Keratinocyte (primary cell): ENCODE data around the gene PRG3.

ENCODE experiments used
- EZH2 ChIP-seq: IDR thresholded peaks from one replicate; pipeline ENCODE4 v1.6.1; 2012; ENCODE audit warnings: inconsistent platforms, mild to moderate bottlenecking, low read length, moderate library complexity
- TF ChIP-seq, protein P1 (sequence below), 3 experiments: IDR thresholded peaks in 1 of 3; conservative IDR thresholded peaks in 1 of 3; optimal IDR thresholded peaks in 1 of 3; 2 replicates in 2 of 3; 3 replicates in 1 of 3; pipeline versions ENCODE3 to v1.5.1; 2011; ENCODE audit warnings: low read length in 3 of 3, mild to moderate bottlenecking in 3 of 3, moderate library complexity in 2 of 3, control low read depth in 1 of 3, inconsistent platforms in 1 of 3; ENCODE audit not compliant: insufficient read depth in 2 of 3; ENCODE audit errors: extremely low read depth in 1 of 3

DNA sequence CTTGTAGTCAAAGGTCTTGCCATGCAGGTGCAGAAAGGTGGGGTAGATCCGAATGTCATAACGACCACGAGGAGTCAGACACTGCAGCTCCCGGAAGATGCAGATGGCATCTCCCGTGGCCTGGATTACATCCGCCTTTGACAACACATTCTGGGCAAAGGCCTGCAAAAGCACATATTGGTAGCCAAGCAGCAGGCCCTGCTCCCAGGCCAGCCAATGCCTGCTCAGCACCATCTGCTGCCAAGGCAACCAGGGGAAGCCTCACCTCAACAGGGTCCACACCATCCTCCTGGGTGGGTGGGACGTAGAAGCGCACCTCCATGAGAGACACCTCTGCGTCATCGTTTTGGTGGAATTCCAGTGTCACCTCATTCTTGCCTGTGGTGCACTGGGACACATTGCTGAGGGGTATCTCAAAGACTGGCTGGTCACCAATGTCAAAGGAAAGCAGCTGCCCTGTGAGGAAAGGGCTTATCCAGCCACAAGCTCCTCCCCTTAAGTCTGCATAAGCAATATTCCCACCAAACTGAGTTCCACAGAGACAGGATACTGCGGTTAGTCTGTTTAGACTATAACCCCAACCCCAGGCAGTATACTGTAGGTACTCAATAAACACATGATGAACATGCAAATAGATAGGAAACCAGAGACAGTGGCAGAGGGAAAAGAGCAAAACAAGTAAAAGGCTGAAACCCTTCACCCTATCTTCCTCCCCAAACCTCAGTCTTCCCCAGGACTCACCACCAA lies 48.1 kb downstream of the PRG3 start:
- TF ChIP-seq, protein P1, sequence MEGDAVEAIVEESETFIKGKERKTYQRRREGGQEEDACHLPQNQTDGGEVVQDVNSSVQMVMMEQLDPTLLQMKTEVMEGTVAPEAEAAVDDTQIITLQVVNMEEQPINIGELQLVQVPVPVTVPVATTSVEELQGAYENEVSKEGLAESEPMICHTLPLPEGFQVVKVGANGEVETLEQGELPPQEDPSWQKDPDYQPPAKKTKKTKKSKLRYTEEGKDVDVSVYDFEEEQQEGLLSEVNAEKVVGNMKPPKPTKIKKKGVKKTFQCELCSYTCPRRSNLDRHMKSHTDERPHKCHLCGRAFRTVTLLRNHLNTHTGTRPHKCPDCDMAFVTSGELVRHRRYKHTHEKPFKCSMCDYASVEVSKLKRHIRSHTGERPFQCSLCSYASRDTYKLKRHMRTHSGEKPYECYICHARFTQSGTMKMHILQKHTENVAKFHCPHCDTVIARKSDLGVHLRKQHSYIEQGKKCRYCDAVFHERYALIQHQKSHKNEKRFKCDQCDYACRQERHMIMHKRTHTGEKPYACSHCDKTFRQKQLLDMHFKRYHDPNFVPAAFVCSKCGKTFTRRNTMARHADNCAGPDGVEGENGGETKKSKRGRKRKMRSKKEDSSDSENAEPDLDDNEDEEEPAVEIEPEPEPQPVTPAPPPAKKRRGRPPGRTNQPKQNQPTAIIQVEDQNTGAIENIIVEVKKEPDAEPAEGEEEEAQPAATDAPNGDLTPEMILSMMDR (optimal IDR thresholded peaks at IDR 0.05 in 1 of 3, IDR thresholded peaks at IDR 0.05 in 1 of 3, conservative IDR thresholded peaks at IDR 0.05 in 1 of 3; ENCODE audit: extremely low read depth in 1 of 3, insufficient read depth in 2 of 3, low read length in 3 of 3), result no peak
- TF ChIP-seq EZH2, result no peak
